ENCODE measurements around the gene SYNRG. TPM values are rescaled to one million over a fixed set of nuclear protein-coding genes. Genes with fewer than 3 reads are reported as not detected.

SYNRG gene
- total RNA-seq, 2 donors from 2014 or later: 28.9 to 34.1 TPM

GRCh38 chr17:37502009-37502936 is 106.9 kb downstream of the SYNRG start:
- no peaks in the 10 kb centered on the region for H3K4me1 ChIP-seq
- TF ChIP-seq CTCF (IDR thresholded peaks at IDR 0.05): no peak
- H3K9me3 ChIP-seq: no peaks in the 10 kb centered on the region
- H3K9ac ChIP-seq (ENCODE audit: low read depth in 2 of 2, low read length in 2 of 2): no peak overlapping the region
- DNase-seq: no peak
- H3K36me3 ChIP-seq: no peaks in the 10 kb centered on the region
- intact Hi-C loops (cut with DNase I): no loop called here
- no peak overlapping the region for H3K4me3 ChIP-seq
- no peak overlapping the region for H3K27ac ChIP-seq
- H3K27me3 ChIP-seq: no peaks in the 10 kb centered on the region

GRCh38 chr17:37500378-37500777 is 108.8 kb downstream of the SYNRG start:
- TF ChIP-seq CTCF (IDR thresholded peaks at IDR 0.05): no peak

GRCh38 chr17:37494971-37495370 is 114.2 kb downstream of the SYNRG start:
- no peaks in the 10 kb centered on the region for H3K27me3 ChIP-seq
- no peak overlapping the region for H3K9ac ChIP-seq (ENCODE audit: low read depth in 2 of 2, low read length in 2 of 2)
- no peaks in the 10 kb centered on the region for H3K9me3 ChIP-seq
- H3K27ac ChIP-seq: no peak overlapping the region
- intact Hi-C loops (cut with DNase I): no loop called here
- no peaks in the 10 kb centered on the region for H3K36me3 ChIP-seq
- no peak overlapping the region for H3K4me3 ChIP-seq
- TF ChIP-seq CTCF (IDR thresholded peaks at IDR 0.05): no peak
- H3K4me1 ChIP-seq: no peaks in the 10 kb centered on the region
- DNase-seq: no peak

More at GRCh38 chr17:37500378-37500777, 108.8 kb downstream of the SYNRG start:
- no peaks in the 10 kb centered on the region for H3K4me1 ChIP-seq
- H3K4me3 ChIP-seq: no peak overlapping the region
- H3K27ac ChIP-seq: no peak overlapping the region
- no peaks in the 10 kb centered on the region for H3K27me3 ChIP-seq
- H3K36me3 ChIP-seq: no peaks in the 10 kb centered on the region
- DNase-seq: no peak
- no peak overlapping the region for H3K9ac ChIP-seq (ENCODE audit: low read depth in 2 of 2, low read length in 2 of 2)
- H3K9me3 ChIP-seq: no peaks in the 10 kb centered on the region
- intact Hi-C loops (cut with DNase I): no loop called here

GRCh38 chr17:37494401-37494831 is 114.8 kb downstream of the SYNRG start:
- H3K4me3 ChIP-seq: no peak overlapping the region
- no peak overlapping the region for H3K27ac ChIP-seq
- no peak for DNase-seq
- H3K9ac ChIP-seq (ENCODE audit: low read depth in 2 of 2, low read length in 2 of 2): no peak overlapping the region
- no peak for TF ChIP-seq CTCF (IDR thresholded peaks at IDR 0.05)
- H3K4me1 ChIP-seq: no peaks in the 10 kb centered on the region
- no peaks in the 10 kb centered on the region for H3K9me3 ChIP-seq
- intact Hi-C loops (cut with DNase I): no loop called here
- no peaks in the 10 kb centered on the region for H3K36me3 ChIP-seq
- no peaks in the 10 kb centered on the region for H3K27me3 ChIP-seq

- no peaks in the 10 kb centered on the region for H3K36me3 ChIP-seq
- no peaks in the 10 kb centered on the region for H3K4me1 ChIP-seq
- intact Hi-C loops (cut with DNase I): no loop called here
- no peak for TF ChIP-seq CTCF (IDR thresholded peaks at IDR 0.05)
- H3K9me3 ChIP-seq: no peaks in the 10 kb centered on the region
- DNase-seq: no peak
- no peaks in the 10 kb centered on the region for H3K27me3 ChIP-seq
- no peak overlapping the region for H3K9ac ChIP-seq (ENCODE audit: low read depth in 2 of 2, low read length in 2 of 2)
- no peak overlapping the region for H3K4me3 ChIP-seq
- H3K27ac ChIP-seq: no peak overlapping the region
These were observed 115.8 kb downstream of the SYNRG start for GRCh38 chr17:37493249-37494027.
